Hepatocyte (in vitro differentiated cells): ENCODE data around the gene CHSY1.

Experiments
- CTCF ChIP-seq: fragments of 200-600 bp; sonication (generic); IDR thresholded peaks from 2 replicates; pipeline ENCODE4 v1.5.1; 2016; ENCODE audit warnings: antibody characterized with exemption, mild to moderate bottlenecking; ENCODE audit not compliant: poor library complexity
- EZH2 ChIP-seq: fragments of 200-600 bp; sonication (generic); IDR thresholded peaks from 2 replicates; pipeline ENCODE4 v1.6.1; 2016; ENCODE audit warnings: antibody characterized with exemption, mild to moderate bottlenecking, borderline replicate concordance
- EZH2phosphoT487 ChIP-seq: fragments of 200-600 bp; sonication (generic); IDR thresholded peaks from one replicate; pipeline ENCODE4 v1.6.1; 2018; ENCODE audit warnings: antibody characterized with exemption, mild to moderate bottlenecking, low read depth, moderate library complexity; ENCODE audit not compliant: unreplicated experiment, severe bottlenecking

GRCh38 chr15:101168463-101168824, 83.4 kb downstream of the CHSY1 start:
- TF ChIP-seq EZH2 (no peak), CTCF (no peak), EZH2phosphoT487 (no peak)
